Upper lobe of left lung (tissue), 6 donors: ENCODE results near the gene EXD3. TPM values are rescaled to one million over a fixed set of nuclear protein-coding genes. Genes with fewer than 3 reads are reported as not detected.
"Not testable (repeated sequence)": the region's sequence is repeated elsewhere in the genome, so short reads cannot be mapped to it uniquely, and the experiment has no call there.

Experiments
- ATAC-seq, 2 donors: fragments of 200-7000 bp; cut with Tn5 transposase; one replicate each; pipeline ENCODE4 v1.9.1; 2022; ENCODE audit warnings: mild to moderate bottlenecking in 2 of 2, moderate library complexity in 2 of 2; ENCODE audit not compliant: low FRiP score in 2 of 2
- DNase-seq, 2 donors: peaks; one replicate each; pipeline ENCODE4 v3.0.0-alpha.2; 2019 to 2020
- H3K27ac ChIP-seq, 4 donors: fragments of 200-600 bp; sonication (generic); one replicate each; pipeline ENCODE4 v1.5.1; 2016 to 2019
- H3K27me3 ChIP-seq, 4 donors: fragments of 200-600 bp; sonication (generic); one replicate each; pipeline ENCODE4 v1.5.1; 2017 to 2019
- H3K36me3 ChIP-seq, 4 donors: fragments of 200-600 bp; sonication (generic); one replicate each; pipeline ENCODE4 v1.5.1; 2016 to 2019
- H3K4me1 ChIP-seq, 4 donors: fragments of 200-600 bp; sonication (generic); one replicate each; pipeline ENCODE4 v1.5.1; 2018 to 2019
- H3K4me3 ChIP-seq, 4 donors: fragments of 200-600 bp; sonication (generic); one replicate each; pipeline ENCODE4 v1.5.1; 2017 to 2019; ENCODE audit warnings: mild to moderate bottlenecking in 2 of 4, moderate library complexity in 1 of 4
- H3K9me3 ChIP-seq, 4 donors: fragments of 200-600 bp; sonication (generic); one replicate each; pipeline ENCODE4 v1.5.1; 2018 to 2019
- EP300 ChIP-seq, 4 donors: sonication (generic); formaldehyde crosslinking; IDR thresholded peaks; one replicate each; pipeline ENCODE4 v1.5.1; 2017; ENCODE audit warnings: antibody characterized with exemption in 4 of 4, control low read depth in 2 of 4
- POLR2A ChIP-seq, 4 donors: fragments of 450-650 bp; IDR thresholded peaks; one replicate each; pipeline ENCODE4 v1.5.1; 2016 to 2017; ENCODE audit warnings: antibody characterized with exemption in 4 of 4, mild to moderate bottlenecking in 2 of 4
- POLR2AphosphoS5 ChIP-seq, 2 donors: sonication (generic); formaldehyde crosslinking; IDR thresholded peaks; one replicate each; pipeline ENCODE4 v1.5.1; 2017; ENCODE audit warnings: antibody characterized with exemption in 2 of 2
- WGBS, 2 donors: methylation state at CpG; one replicate each; pipeline ENCODE4 v1.1.5; 2017 to 2018; 5-methylcytosine and 5-hydroxymethylcytosine counted together
- total RNA-seq, 6 donors: library from RNA; depleted of rRNA in 4 of 6; stranded (reverse); fragments of >200 nt in 4 of 6; gene quantifications; one replicate each; pipeline versions ENCODE4 v1.1.0 to v1.2.1, GENCODE V29; 2016 to 2021
- TF ChIP-seq, protein P1 (sequence below), 6 experiments: fragments of 450-650 bp in 4 of 6; fragments of 200-600 bp in 2 of 6; sonication (generic) in 2 of 6; IDR thresholded peaks; one replicate each; pipeline ENCODE4 v1.5.1; 2016 to 2019; ENCODE audit warnings: antibody characterized with exemption in 6 of 6
- donor health status: DM: no; HTN: no; CAD: no; lungs with moderate emphysema.
- donor health status: DM: no; HTN: yes; CAD: no; lungs with severe emphysema.

EXD3 gene
- total RNA-seq, 6 donors from 2014 or later: 12.3 to 118 (median 24.8) TPM

DNA sequence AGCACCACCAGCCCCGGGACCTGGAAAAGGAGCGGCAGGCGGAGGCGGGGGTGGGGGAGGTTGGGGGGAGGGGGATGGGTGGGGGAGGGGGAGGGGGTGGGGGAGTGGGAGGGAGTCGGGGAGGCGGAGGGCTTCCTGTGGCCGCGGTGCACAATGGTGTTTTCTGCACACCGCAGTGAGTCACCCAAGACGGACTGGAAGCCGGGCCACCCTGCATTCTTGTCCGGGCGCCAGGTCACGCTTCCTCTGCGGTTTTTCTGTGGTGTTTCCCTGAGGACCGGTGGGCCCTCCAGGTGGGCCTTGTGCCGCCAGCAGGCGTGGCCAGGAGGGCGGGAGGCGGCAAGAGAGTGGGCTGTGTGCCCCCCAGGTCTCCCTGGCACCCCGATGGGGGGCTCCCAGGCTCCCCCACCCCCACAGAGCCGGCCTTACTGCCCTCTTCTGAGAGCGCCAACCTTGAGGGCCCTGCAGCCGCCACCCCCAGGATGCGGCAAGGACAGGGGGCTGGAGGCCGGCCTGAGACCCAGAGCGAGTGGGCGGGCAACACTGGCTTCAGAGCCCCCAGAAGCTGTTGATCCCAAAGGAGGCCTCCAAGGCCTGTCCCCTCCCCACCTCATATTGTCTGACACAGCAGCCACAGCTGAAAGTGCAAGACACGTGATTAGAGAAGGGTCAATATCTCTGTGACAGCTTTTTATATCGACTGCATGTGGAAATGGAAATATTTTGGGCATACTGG is 11.1 kb downstream of the EXD3 start:
- WGBS, 2 donors: 20 to 37% methylated on average over 8 to 15 of the region's 30 CpGs
- Histone ChIP-seq H3K4me3 (peak overlapping the region in 2 of 4 donors; percentile 17 to 21), H3K27ac (peak overlapping the region; percentile 79 to 89 (median 87)), H3K9me3 (no peaks in the 10 kb centered on the region), H3K36me3 (no peaks in the 10 kb centered on the region), H3K4me1 (peaks cover 26 to 39% (median 31%) of the 10 kb centered on the region in 4 donors), H3K27me3 (peaks cover 0 to 4% (median 1%) of the 10 kb centered on the region in 4 donors)
- peak; percentile 84 to 86 for DNase-seq
- peak; percentile 26 to 66 for ATAC-seq
- TF ChIP-seq POLR2A (IDR thresholded peaks at IDR 0.05) (no peak), POLR2AphosphoS5 (IDR thresholded peaks at IDR 0.05) (peak; percentile 34 to 36), EP300 (IDR thresholded peaks at IDR 0.05) (no peak)
- TF ChIP-seq, protein P1, sequence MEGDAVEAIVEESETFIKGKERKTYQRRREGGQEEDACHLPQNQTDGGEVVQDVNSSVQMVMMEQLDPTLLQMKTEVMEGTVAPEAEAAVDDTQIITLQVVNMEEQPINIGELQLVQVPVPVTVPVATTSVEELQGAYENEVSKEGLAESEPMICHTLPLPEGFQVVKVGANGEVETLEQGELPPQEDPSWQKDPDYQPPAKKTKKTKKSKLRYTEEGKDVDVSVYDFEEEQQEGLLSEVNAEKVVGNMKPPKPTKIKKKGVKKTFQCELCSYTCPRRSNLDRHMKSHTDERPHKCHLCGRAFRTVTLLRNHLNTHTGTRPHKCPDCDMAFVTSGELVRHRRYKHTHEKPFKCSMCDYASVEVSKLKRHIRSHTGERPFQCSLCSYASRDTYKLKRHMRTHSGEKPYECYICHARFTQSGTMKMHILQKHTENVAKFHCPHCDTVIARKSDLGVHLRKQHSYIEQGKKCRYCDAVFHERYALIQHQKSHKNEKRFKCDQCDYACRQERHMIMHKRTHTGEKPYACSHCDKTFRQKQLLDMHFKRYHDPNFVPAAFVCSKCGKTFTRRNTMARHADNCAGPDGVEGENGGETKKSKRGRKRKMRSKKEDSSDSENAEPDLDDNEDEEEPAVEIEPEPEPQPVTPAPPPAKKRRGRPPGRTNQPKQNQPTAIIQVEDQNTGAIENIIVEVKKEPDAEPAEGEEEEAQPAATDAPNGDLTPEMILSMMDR (IDR thresholded peaks at IDR 0.05): no peak

DNA sequence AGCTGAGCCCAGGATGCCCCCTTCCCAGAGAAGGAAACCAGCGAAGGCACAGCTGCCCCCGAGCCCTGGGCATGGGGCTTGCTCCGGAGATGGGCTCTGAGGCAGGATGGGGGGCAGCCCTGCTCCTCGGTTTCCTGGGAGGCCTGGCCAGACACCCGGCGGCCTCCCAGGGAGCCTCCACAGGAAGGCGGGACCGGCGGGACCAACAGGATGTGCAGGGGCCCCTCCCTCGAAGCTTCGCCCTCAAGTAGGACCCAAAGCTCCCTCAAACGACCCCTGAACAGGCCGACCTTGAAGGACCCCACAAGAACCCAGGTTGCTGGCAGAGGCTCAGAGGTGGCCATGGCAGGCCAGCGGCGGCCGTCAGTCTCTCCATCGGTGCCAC is 11.7 kb downstream of the EXD3 start:
- peak overlapping the region in 2 of 4 donors; percentile 13 to 21 for H3K4me3 ChIP-seq
- no peak for ATAC-seq

DNA sequence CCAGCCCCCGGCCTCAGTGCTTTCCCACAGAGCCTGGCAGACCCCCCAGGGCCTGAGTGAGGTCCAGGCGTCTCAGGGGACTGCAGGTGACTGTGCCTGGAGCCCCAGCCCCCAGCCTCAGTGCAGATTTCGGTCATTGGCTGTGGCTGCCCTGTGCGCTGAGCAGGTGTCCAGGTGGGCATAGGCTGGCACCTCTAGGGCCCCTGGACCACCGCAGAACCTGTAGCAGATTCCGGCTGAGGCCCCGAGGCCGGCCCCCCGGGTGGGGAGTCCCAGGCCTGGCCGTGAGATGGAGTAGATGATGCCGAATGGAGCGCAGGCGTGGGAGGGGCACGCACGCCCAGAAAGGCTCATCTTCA is 12.1 kb downstream of the EXD3 start:
- peak overlapping the region in 1 of 4 donors; percentile 13 for H3K4me3 ChIP-seq
- WGBS, 2 donors: 77 to 94% methylated on average over 12 to 13 of the region's 15 CpGs
- H3K4me1 ChIP-seq: peaks cover 35 to 43% (median 38%) of the 10 kb centered on the region in 4 donors
- no peaks in the 10 kb centered on the region for H3K36me3 ChIP-seq
- TF ChIP-seq POLR2A (IDR thresholded peaks at IDR 0.05) (no peak), POLR2AphosphoS5 (IDR thresholded peaks at IDR 0.05) (no peak), EP300 (IDR thresholded peaks at IDR 0.05) (no peak)
- TF ChIP-seq, protein P1 (IDR thresholded peaks at IDR 0.05): no peak
- H3K27me3 ChIP-seq: peaks cover 0 to 4% (median 1%) of the 10 kb centered on the region in 4 donors
- DNase-seq: peak in 1 of 2 donors; percentile 80
- H3K9me3 ChIP-seq: no peaks in the 10 kb centered on the region
- H3K27ac ChIP-seq: peak overlapping the region; percentile 79 to 89 (median 87)
- no peak for ATAC-seq

More for the DNA sequence above, 11.7 kb downstream of the EXD3 start:
- 38% methylated on average over 13 of the region's 17 CpGs; no CpG with 5 or more reads in 1 of the 2 donors for WGBS, 2 donors
- H3K36me3 ChIP-seq: no peaks in the 10 kb centered on the region
- H3K4me1 ChIP-seq: peaks cover 32 to 41% (median 36%) of the 10 kb centered on the region in 4 donors
- no peaks in the 10 kb centered on the region for H3K9me3 ChIP-seq
- TF ChIP-seq, protein P1 (IDR thresholded peaks at IDR 0.05): no peak
- TF ChIP-seq POLR2A (IDR thresholded peaks at IDR 0.05): no peak
- TF ChIP-seq EP300 (IDR thresholded peaks at IDR 0.05): no peak
- no peak for TF ChIP-seq POLR2AphosphoS5 (IDR thresholded peaks at IDR 0.05)
- no peak for DNase-seq
- H3K27me3 ChIP-seq: peaks cover 0 to 4% (median 1%) of the 10 kb centered on the region in 4 donors
- H3K27ac ChIP-seq: peak overlapping the region; percentile 79 to 89 (median 87)

DNA sequence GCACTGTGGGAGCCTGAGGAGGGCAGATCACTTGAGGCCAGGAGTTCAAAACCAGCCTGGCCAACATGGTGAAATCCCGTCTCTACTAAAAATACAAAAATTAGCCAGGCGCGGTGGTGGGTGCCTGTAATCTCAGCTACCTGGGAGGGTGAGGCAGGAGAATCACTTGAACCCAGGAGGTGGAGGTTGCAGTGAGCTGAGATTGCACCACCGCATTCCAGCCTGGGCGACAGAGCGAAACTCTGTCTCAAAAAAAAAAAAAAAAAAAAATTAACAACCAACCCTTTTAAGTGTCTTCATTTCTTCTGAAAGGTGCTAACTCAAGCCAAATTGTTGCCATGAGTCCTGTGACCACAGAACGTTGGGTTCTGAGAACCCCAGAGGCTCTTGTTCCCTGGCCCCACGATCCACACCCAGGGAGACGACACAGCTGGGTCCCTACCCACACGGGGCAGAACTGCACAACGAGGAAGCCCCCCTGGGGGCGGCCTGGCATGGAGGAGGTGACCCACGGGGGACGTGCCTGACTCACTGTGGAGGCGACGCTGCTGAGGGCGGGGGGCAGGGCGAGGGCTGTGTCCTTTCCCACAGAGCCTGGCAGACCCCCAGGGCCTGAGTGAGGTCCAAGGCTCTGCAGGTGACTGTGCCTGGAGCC is 12.6 kb downstream of the EXD3 start:
- not testable (repeated sequence) for ATAC-seq, H3K9me3 ChIP-seq, H3K36me3 ChIP-seq, H3K4me3 ChIP-seq, H3K27me3 ChIP-seq
- peaks cover 37 to 48% (median 41%) of the 10 kb centered on the region in 4 donors for H3K4me1 ChIP-seq
- WGBS, 2 donors: 74 to 88% methylated on average over 9 to 18 of the region's 18 CpGs
- peak overlapping the region in 3 of 4 donors; percentile 87 to 89 (median 87) for H3K27ac ChIP-seq
- peak in 1 of 2 donors; percentile 78 for DNase-seq

DNA sequence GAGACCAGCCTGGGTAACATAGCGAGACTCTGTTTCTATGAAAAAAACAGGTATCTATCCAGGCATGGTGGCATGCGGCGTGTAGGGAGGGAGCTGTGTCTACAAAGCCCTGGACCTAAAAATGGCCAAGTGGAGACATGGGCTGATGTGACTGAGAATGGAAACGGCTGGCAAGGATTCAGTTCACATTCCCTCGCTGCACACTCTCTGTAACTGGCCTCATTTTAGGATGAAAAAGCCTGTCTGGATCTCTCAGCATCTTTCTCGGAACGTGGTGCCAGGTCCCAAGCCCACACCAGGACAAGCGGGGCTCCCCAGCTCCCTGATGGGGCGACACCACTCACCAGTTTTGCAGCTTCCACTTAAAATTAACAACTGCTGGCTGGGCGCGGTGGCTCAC is 13.4 kb downstream of the EXD3 start:
- Histone ChIP-seq H3K27me3 (peaks cover 0 to 4% (median 1%) of the 10 kb centered on the region in 4 donors), H3K27ac (peak overlapping the region in 1 of 4 donors; percentile 42), H3K4me1 (peaks cover 37 to 50% (median 41%) of the 10 kb centered on the region in 4 donors), H3K4me3 (no peak overlapping the region), H3K36me3 (no peaks in the 10 kb centered on the region), H3K9me3 (no peaks in the 10 kb centered on the region)
- ATAC-seq: no peak
- DNase-seq: peak in 1 of 2 donors; percentile 39
- 90 to 95% methylated on average over 11 of the region's 11 CpGs for WGBS, 2 donors
- TF ChIP-seq POLR2AphosphoS5 (IDR thresholded peaks at IDR 0.05) (no peak), POLR2A (IDR thresholded peaks at IDR 0.05) (no peak), EP300 (IDR thresholded peaks at IDR 0.05) (no peak)
- TF ChIP-seq, protein P1 (IDR thresholded peaks at IDR 0.05): no peak
